ENCODE results near the gene SMAD9.

- TF ChIP-seq POLR2AphosphoS5 (IDR thresholded peaks at IDR 0.05; ENCODE audit: low read depth, low read length) = no peak
- TF ChIP-seq TAF1 (IDR thresholded peaks at IDR 0.05; ENCODE audit: borderline replicate concordance, insufficient read depth, low read length) = no peak
- TF ChIP-seq, protein P1, sequence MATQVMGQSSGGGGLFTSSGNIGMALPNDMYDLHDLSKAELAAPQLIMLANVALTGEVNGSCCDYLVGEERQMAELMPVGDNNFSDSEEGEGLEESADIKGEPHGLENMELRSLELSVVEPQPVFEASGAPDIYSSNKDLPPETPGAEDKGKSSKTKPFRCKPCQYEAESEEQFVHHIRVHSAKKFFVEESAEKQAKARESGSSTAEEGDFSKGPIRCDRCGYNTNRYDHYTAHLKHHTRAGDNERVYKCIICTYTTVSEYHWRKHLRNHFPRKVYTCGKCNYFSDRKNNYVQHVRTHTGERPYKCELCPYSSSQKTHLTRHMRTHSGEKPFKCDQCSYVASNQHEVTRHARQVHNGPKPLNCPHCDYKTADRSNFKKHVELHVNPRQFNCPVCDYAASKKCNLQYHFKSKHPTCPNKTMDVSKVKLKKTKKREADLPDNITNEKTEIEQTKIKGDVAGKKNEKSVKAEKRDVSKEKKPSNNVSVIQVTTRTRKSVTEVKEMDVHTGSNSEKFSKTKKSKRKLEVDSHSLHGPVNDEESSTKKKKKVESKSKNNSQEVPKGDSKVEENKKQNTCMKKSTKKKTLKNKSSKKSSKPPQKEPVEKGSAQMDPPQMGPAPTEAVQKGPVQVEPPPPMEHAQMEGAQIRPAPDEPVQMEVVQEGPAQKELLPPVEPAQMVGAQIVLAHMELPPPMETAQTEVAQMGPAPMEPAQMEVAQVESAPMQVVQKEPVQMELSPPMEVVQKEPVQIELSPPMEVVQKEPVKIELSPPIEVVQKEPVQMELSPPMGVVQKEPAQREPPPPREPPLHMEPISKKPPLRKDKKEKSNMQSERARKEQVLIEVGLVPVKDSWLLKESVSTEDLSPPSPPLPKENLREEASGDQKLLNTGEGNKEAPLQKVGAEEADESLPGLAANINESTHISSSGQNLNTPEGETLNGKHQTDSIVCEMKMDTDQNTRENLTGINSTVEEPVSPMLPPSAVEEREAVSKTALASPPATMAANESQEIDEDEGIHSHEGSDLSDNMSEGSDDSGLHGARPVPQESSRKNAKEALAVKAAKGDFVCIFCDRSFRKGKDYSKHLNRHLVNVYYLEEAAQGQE (IDR thresholded peaks at IDR 0.05; ENCODE audit: insufficient read depth in 1 of 2, low read depth in 2 of 2, low read length in 2 of 2) = no peak
- no peak for TF ChIP-seq SIN3A (IDR thresholded peaks at IDR 0.05; ENCODE audit: borderline replicate concordance, insufficient read depth, low read length)
- TF ChIP-seq FOXP2 (optimal IDR thresholded peaks at IDR 0.05; ENCODE audit: borderline replicate concordance, extremely low read depth, extremely low read length, insufficient read depth) = no peak
These were observed 115.5 kb downstream of the SMAD9 start for GRCh38 chr13:36804588-36804987.
